Measurements from ENCODE around the gene GLYR1. TPM values are rescaled to one million over a fixed set of nuclear protein-coding genes. Genes with fewer than 3 reads are reported as not detected.
"Not testable (repeated sequence)": the region's sequence is repeated elsewhere in the genome, so short reads cannot be mapped to it uniquely, and the experiment has no call there.

The GLYR1 gene
- total and polyA plus RNA-seq, 7 experiments from 2014 or later: 32.0 to 122 (median 107) TPM

GRCh38 chr16:4788910-4789309 lies 58.2 kb downstream of the GLYR1 start:
- H3K4me3 Mint-ChIP-seq: no peak overlapping the region
- no peaks in the 10 kb centered on the region for H3K36me3 Mint-ChIP-seq
- DNase-seq (no peak), ATAC-seq (no peak)
- no peak overlapping the region for H3K27ac ChIP-seq (ENCODE audit: low read depth, low read length)
- H3K27me3 ChIP-seq (ENCODE audit: control insufficient read depth in 2 of 2, insufficient read depth in 2 of 2, low read length in 2 of 2): no peaks in the 10 kb centered on the region
- no peaks in the 10 kb centered on the region for H3K9me3 ChIP-seq (ENCODE audit: control insufficient read depth in 2 of 3, low read length in 3 of 3)
- no peaks in the 10 kb centered on the region for H3K9me3 Mint-ChIP-seq
- ChIA-PET CTCF (no interaction called here), POLR2A (no interaction called here)
- intact Hi-C loops (cut with micrococcal nuclease): no loop called here
- H3K36me3 ChIP-seq (ENCODE audit: control insufficient read depth in 2 of 3, insufficient read depth in 3 of 3, low read length in 3 of 3): no peaks in the 10 kb centered on the region
- H3K4me1 Mint-ChIP-seq: peaks cover 0 to 1% (median 0%) of the 10 kb centered on the region in 7 donors
- H3K4me1 ChIP-seq (ENCODE audit: control insufficient read depth in 2 of 2, insufficient read depth in 2 of 2, low read length in 2 of 2): no peaks in the 10 kb centered on the region
- H3K27me3 Mint-ChIP-seq: no peaks in the 10 kb centered on the region
- H3K27ac Mint-ChIP-seq: peak overlapping the region in 1 of 9 donors; percentile 11
- H3K4me3 ChIP-seq (ENCODE audit: low read length): no peak overlapping the region

GRCh38 chr16:4788489-4788889 lies 58.6 kb downstream of the GLYR1 start:
- DNase-seq: no peak
- H3K27ac Mint-ChIP-seq: peak overlapping the region in 1 of 9 donors; percentile 11
- H3K36me3 Mint-ChIP-seq: no peaks in the 10 kb centered on the region
- H3K27me3 Mint-ChIP-seq: no peaks in the 10 kb centered on the region
- ChIA-PET POLR2A (no interaction called here), CTCF (no interaction called here)
- no peak overlapping the region for H3K4me3 ChIP-seq (ENCODE audit: low read length)
- ATAC-seq: no peak
- intact Hi-C loops (cut with micrococcal nuclease): no loop called here
- H3K27ac ChIP-seq (ENCODE audit: low read depth, low read length): no peak overlapping the region
- H3K9me3 ChIP-seq (ENCODE audit: control insufficient read depth in 2 of 3, low read length in 3 of 3): no peaks in the 10 kb centered on the region
- H3K27me3 ChIP-seq (ENCODE audit: control insufficient read depth in 2 of 2, insufficient read depth in 2 of 2, low read length in 2 of 2): no peaks in the 10 kb centered on the region
- H3K9me3 Mint-ChIP-seq: no peaks in the 10 kb centered on the region
- H3K4me3 Mint-ChIP-seq: no peak overlapping the region
- H3K36me3 ChIP-seq (ENCODE audit: control insufficient read depth in 2 of 3, insufficient read depth in 3 of 3, low read length in 3 of 3): no peaks in the 10 kb centered on the region
- H3K4me1 Mint-ChIP-seq: peaks cover 0 to 1% (median 0%) of the 10 kb centered on the region in 7 donors
- H3K4me1 ChIP-seq (ENCODE audit: control insufficient read depth in 2 of 2, insufficient read depth in 2 of 2, low read length in 2 of 2): no peaks in the 10 kb centered on the region

GRCh38 chr16:4787627-4788482 lies 59.2 kb downstream of the GLYR1 start, which contains the start of gene SEPTIN12:
SEPTIN12 (minus strand) TSS chr16:4788345; CDS start chr16:4787645, 700 bp downstream.
- H3K36me3 Mint-ChIP-seq: no peaks in the 10 kb centered on the region
- ChIA-PET CTCF (no interaction called here), POLR2A (interaction anchor here (0.9 kb wide), 1 partner anchor 40 kb away, joined by 3 read pairs; no protein-coding TSS in a partner anchor)
- DNase-seq (no peak), ATAC-seq (no peak)
- H3K27me3 ChIP-seq (ENCODE audit: control insufficient read depth in 2 of 2, insufficient read depth in 2 of 2, low read length in 2 of 2): no peaks in the 10 kb centered on the region
- intact Hi-C loops (cut with micrococcal nuclease): no loop called here
- peaks cover 0 to 1% (median 0%) of the 10 kb centered on the region in 7 donors for H3K4me1 Mint-ChIP-seq
- H3K4me3 Mint-ChIP-seq: no peak within 1 kb of the TSS
- no peaks in the 10 kb centered on the region for H3K9me3 ChIP-seq (ENCODE audit: control insufficient read depth in 2 of 3, low read length in 3 of 3)
- no peaks in the 10 kb centered on the region for H3K9me3 Mint-ChIP-seq
- no peak within 1 kb of the TSS for H3K4me3 ChIP-seq (ENCODE audit: low read length)
- no peaks in the 10 kb centered on the region for H3K4me1 ChIP-seq (ENCODE audit: control insufficient read depth in 2 of 2, insufficient read depth in 2 of 2, low read length in 2 of 2)
- H3K27ac Mint-ChIP-seq: peak within 1 kb of the TSS in 1 of 9 donors; percentile 11
- H3K27ac ChIP-seq (ENCODE audit: low read depth, low read length): no peak within 1 kb of the TSS
- H3K27me3 Mint-ChIP-seq: no peaks in the 10 kb centered on the region
- no peaks in the 10 kb centered on the region for H3K36me3 ChIP-seq (ENCODE audit: control insufficient read depth in 2 of 3, insufficient read depth in 3 of 3, low read length in 3 of 3)

- no peak overlapping the region for H3K4me3 Mint-ChIP-seq
- no peaks in the 10 kb centered on the region for H3K4me1 ChIP-seq (ENCODE audit: control insufficient read depth in 2 of 2, insufficient read depth in 2 of 2, low read length in 2 of 2)
- no peaks in the 10 kb centered on the region for H3K36me3 ChIP-seq (ENCODE audit: control insufficient read depth in 2 of 3, insufficient read depth in 3 of 3, low read length in 3 of 3)
- no peak for DNase-seq
- H3K27ac ChIP-seq (ENCODE audit: low read depth, low read length): no peak overlapping the region
- peaks cover 0 to 1% (median 0%) of the 10 kb centered on the region in 7 donors for H3K4me1 Mint-ChIP-seq
- H3K27ac Mint-ChIP-seq: no peak overlapping the region
- POLR2A ChIA-PET: interaction anchor here (0.9 kb wide), 1 partner anchor 39 kb away, joined by 3 read pairs; no protein-coding TSS in a partner anchor
- no peaks in the 10 kb centered on the region for H3K9me3 ChIP-seq (ENCODE audit: control insufficient read depth in 2 of 3, low read length in 3 of 3)
- no peaks in the 10 kb centered on the region for H3K36me3 Mint-ChIP-seq
- no peaks in the 10 kb centered on the region for H3K9me3 Mint-ChIP-seq
- no peaks in the 10 kb centered on the region for H3K27me3 Mint-ChIP-seq
- ATAC-seq: no peak
- CTCF ChIA-PET: no interaction called here
- intact Hi-C loops (cut with micrococcal nuclease): no loop called here
- H3K27me3 ChIP-seq (ENCODE audit: control insufficient read depth in 2 of 2, insufficient read depth in 2 of 2, low read length in 2 of 2): no peaks in the 10 kb centered on the region
- H3K4me3 ChIP-seq (ENCODE audit: low read length): no peak overlapping the region
These were observed 60.0 kb downstream of the GLYR1 start for GRCh38 chr16:4787068-4787467.

DNA sequence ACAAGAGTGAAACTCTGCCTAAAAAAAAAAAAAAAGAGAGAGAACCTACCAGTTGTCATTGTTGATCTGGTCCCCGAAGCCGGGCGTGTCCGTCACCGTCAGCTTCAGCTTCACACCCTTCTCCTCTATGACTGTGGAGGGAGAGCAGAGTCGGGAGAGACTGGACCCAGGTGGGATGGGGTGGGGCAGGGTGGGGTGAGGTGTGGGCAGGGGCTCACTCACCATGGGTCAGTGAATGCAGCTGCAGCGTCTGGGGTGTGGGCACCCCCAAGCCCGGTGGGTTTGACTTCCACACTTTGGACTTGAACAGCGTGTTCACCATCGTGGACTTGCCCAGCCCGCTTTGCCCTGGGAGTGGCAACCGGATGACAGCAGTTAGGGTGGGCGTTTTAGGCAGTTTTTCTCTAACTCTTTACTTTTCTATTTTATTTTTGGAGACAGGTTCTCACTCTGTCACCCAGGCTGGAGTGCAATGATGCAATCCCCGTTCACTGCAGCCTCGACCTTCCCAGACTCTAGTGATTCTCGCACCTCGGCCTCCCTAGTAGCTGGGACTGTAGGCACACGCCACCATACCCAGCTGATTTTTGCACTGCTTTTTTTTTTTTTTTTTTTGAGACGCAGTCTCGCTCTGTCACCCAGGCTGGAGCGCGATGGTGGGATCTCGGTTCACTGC lies 61.2 kb downstream of the GLYR1 start:
- POLR2A ChIA-PET: no interaction called here

DNA sequence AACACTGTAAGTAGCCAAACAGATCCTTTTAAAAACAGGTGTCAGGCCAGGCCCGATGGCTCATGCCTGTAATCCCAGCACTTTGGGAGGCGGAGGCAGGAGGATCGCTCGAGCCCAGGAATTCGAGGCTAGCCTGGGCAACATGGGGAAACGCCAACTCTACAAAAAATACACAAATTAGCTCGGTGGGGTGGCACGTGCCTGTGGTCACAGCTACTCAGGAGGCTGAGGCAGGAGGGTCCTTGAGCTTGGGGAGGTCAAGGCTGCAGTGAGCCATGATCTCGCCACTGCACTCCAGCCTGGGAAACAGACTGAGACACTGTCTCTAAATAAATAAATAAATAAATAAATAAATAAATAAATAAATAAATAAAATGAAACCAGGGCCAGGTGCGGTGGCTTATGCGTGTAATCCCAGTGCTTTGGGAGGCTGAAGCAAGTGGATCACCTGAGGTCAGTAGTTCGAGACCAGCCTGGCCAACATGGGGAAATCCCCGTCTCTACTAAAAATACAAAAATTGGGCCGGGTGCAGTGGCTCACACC lies 62.6 kb downstream of the GLYR1 start:
- H3K27me3 Mint-ChIP-seq; H3K36me3 Mint-ChIP-seq; H3K4me1 Mint-ChIP-seq; DNase-seq; H3K9me3 ChIP-seq (ENCODE audit: control insufficient read depth in 2 of 3, low read length in 3 of 3); ATAC-seq; H3K4me3 ChIP-seq (ENCODE audit: low read length); H3K27ac ChIP-seq (ENCODE audit: low read depth, low read length); H3K9me3 Mint-ChIP-seq; H3K4me1 ChIP-seq (ENCODE audit: control insufficient read depth in 2 of 2, insufficient read depth in 2 of 2, low read length in 2 of 2); H3K27me3 ChIP-seq (ENCODE audit: control insufficient read depth in 2 of 2, insufficient read depth in 2 of 2, low read length in 2 of 2); H3K4me3 Mint-ChIP-seq; intact Hi-C loops (cut with micrococcal nuclease); POLR2A ChIA-PET; CTCF ChIA-PET; H3K36me3 ChIP-seq (ENCODE audit: control insufficient read depth in 2 of 3, insufficient read depth in 3 of 3, low read length in 3 of 3); H3K27ac Mint-ChIP-seq: not testable (repeated sequence)

More for the DNA sequence above, 61.2 kb downstream of the GLYR1 start:
- Mint-ChIP-seq H3K9me3 (peaks cover 0 to 1% (median 0%) of the 10 kb centered on the region in 11 donors), H3K27ac (no peak overlapping the region), H3K4me1 (peaks cover 0 to 1% (median 0%) of the 10 kb centered on the region in 7 donors), H3K27me3 (no peaks in the 10 kb centered on the region), H3K4me3 (no peak overlapping the region), H3K36me3 (no peaks in the 10 kb centered on the region)
- Histone ChIP-seq H3K36me3 (ENCODE audit: control insufficient read depth in 2 of 3, insufficient read depth in 3 of 3, low read length in 3 of 3) (no peaks in the 10 kb centered on the region), H3K9me3 (ENCODE audit: control insufficient read depth in 2 of 3, low read length in 3 of 3) (no peaks in the 10 kb centered on the region), H3K27me3 (ENCODE audit: control insufficient read depth in 2 of 2, insufficient read depth in 2 of 2, low read length in 2 of 2) (no peaks in the 10 kb centered on the region), H3K4me3 (ENCODE audit: low read length) (no peak overlapping the region), H3K27ac (ENCODE audit: low read depth, low read length) (no peak overlapping the region), H3K4me1 (ENCODE audit: control insufficient read depth in 2 of 2, insufficient read depth in 2 of 2, low read length in 2 of 2) (no peaks in the 10 kb centered on the region)
- CTCF ChIA-PET: interaction anchor here (0.6 kb wide), 1 partner anchor 74 kb away, joined by 3 read pairs; no protein-coding TSS in a partner anchor
- intact Hi-C loops (cut with micrococcal nuclease): no loop called here
- no peak for ATAC-seq
- DNase-seq: no peak

All from naive thymus-derived CD4-positive, alpha-beta T cell (primary cell).